Stimulated activated CD4-positive, alpha-beta T cell treated with anti-CD3 and anti-CD28 coated beads, Interleukin-2, amount 100 ng/mL, for 4 hours (primary cell): Measurements from ENCODE around the gene CRHR1.

Source experiments
- DNase-seq: peaks from one replicate; pipeline ENCODE4 v3.0.0-alpha.2; 2020; ENCODE audit warnings: low read depth

Gene CRHR1

GRCh38 chr17:45759761-45760160, 24.4 kb upstream of the CRHR1 start:
- no peak for DNase-seq

- no peak for DNase-seq
Measured at GRCh38 chr17:45761957-45762565, 22.1 kb upstream of the CRHR1 start.

- DNase-seq, result no peak
Measured at GRCh38 chr17:45763182-45763581, 20.9 kb upstream of the CRHR1 start.

- no peak for DNase-seq
Measured at GRCh38 chr17:45764479-45764878, 19.6 kb upstream of the CRHR1 start.

- no peak for DNase-seq
Measured at GRCh38 chr17:45768000-45768399, 16.1 kb upstream of the CRHR1 start.

GRCh38 chr17:45770632-45771270, 13.4 kb upstream of the CRHR1 start:
- DNase-seq, result no peak

GRCh38 chr17:45771271-45771959, 12.7 kb upstream of the CRHR1 start:
- DNase-seq, result no peak

GRCh38 chr17:45775148-45775547, 9.0 kb upstream of the CRHR1 start:
- DNase-seq, result no peak

- DNase-seq, result no peak
Measured at GRCh38 chr17:45775576-45776011, 8.5 kb upstream of the CRHR1 start.

- DNase-seq, result no peak
Measured at GRCh38 chr17:45776896-45777295, 7.2 kb upstream of the CRHR1 start.

- DNase-seq, result no peak
Measured at GRCh38 chr17:45777388-45777787, 6.7 kb upstream of the CRHR1 start.

GRCh38 chr17:45780921-45781320, 3.2 kb upstream of the CRHR1 start:
- no peak for DNase-seq

- peak; percentile 2 for DNase-seq
Measured at GRCh38 chr17:45782889-45783592, 1.1 kb upstream of the CRHR1 start.

- DNase-seq, result peak; percentile 5
Measured at GRCh38 chr17:45783593-45784292, 377 bp upstream of the CRHR1 start.

- peak; percentile 13 for DNase-seq
Measured at GRCh38 chr17:45784741-45785479, 790 bp downstream of the CRHR1 start.

GRCh38 chr17:45785480-45786193, 1.5 kb downstream of the CRHR1 start:
- no peak for DNase-seq

- no peak for DNase-seq
Measured at GRCh38 chr17:45786349-45786748, 2.2 kb downstream of the CRHR1 start.

GRCh38 chr17:45787044-45787443, 2.9 kb downstream of the CRHR1 start:
- DNase-seq, result no peak

GRCh38 chr17:45787656-45788055, 3.5 kb downstream of the CRHR1 start:
- DNase-seq, result no peak

- DNase-seq, result no peak
Measured at GRCh38 chr17:45788057-45788456, 3.9 kb downstream of the CRHR1 start.

GRCh38 chr17:45789874-45790273, 5.8 kb downstream of the CRHR1 start:
- no peak for DNase-seq
